Measurements from ENCODE around the gene MORC2.

Gene MORC2

DNA sequence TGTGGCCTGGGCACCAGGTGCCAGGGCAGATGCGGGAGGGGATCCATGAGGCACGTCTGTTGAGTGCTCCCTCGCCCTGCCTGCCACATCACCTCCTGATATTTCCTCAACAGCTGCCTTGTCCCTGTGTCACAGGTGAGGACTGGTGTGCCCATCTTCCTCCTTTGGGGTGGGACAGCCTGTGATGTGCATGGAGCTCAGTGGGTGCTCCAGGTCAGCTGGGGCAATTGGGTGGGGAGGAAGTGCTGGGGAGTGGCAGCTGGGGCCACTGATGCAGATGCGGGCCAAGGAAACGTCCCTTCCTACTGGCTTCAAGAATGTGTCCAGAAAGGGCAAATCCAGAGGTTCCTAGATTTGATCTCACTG is 83.6 kb downstream of the MORC2 start:
- Mint-ChIP-seq H3K4me1 (ENCODE audit: low read depth) (no peaks in the 10 kb centered on the region), H3K9me3 (no peaks in the 10 kb centered on the region), H3K36me3 (ENCODE audit: low read depth) (no peaks in the 10 kb centered on the region), H3K4me3 (no peak overlapping the region), H3K27me3 (no peaks in the 10 kb centered on the region), H3K27ac (no peak overlapping the region)
- intact Hi-C loops (cut with micrococcal nuclease), result no loop called here

DNA sequence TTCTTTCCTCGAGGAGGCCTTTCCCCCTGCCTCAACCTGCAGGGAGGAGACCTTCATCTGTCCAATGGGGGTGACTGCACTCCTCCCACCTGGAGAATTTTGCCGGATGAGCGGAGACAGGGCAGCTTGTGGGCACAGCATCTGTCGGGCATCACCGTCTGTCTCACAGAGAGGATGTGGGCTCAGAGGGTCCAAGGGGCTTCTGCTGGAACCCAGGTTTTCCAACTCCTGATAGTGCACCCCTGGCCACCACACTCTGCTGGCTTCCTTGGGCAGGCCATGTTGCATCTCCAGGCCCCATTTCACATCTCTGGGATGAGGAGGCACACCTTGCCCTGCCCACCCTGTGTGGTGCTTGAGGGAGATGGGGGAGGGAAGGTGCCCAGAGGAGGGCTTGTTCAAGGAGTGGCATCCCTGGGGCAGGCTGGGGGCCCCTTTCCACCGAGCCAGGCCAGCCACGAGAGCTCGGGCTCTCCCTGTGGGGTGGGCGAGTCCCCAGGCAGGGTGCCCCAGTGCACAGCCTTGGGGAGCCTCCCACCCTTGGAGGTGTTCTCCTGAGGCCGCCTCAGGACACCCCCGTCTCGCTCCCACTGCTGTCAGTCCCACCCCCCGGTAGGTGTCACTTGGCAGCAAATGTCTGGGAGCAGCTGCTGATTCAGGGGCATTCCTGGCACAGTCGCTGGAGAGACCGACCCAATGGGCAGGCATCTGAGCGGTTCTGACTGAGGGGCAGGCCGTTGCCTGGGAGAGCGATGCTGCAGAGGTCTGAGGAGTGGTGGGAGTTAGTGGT is 84.2 kb downstream of the MORC2 start:
- Mint-ChIP-seq H3K4me3 (no peak overlapping the region), H3K4me1 (ENCODE audit: low read depth) (no peaks in the 10 kb centered on the region), H3K27ac (no peak overlapping the region), H3K9me3 (no peaks in the 10 kb centered on the region), H3K36me3 (ENCODE audit: low read depth) (no peaks in the 10 kb centered on the region), H3K27me3 (no peaks in the 10 kb centered on the region)
- intact Hi-C loops (cut with micrococcal nuclease), result no loop called here

- Mint-ChIP-seq H3K36me3 (ENCODE audit: low read depth) (no peaks in the 10 kb centered on the region), H3K4me1 (ENCODE audit: low read depth) (no peaks in the 10 kb centered on the region), H3K9me3 (no peaks in the 10 kb centered on the region), H3K4me3 (no peak overlapping the region), H3K27me3 (no peaks in the 10 kb centered on the region), H3K27ac (no peak overlapping the region)
- intact Hi-C loops (cut with micrococcal nuclease), result no loop called here
Observed at GRCh38 chr22:30883586-30884145, 84.9 kb downstream of the MORC2 start.

DNA sequence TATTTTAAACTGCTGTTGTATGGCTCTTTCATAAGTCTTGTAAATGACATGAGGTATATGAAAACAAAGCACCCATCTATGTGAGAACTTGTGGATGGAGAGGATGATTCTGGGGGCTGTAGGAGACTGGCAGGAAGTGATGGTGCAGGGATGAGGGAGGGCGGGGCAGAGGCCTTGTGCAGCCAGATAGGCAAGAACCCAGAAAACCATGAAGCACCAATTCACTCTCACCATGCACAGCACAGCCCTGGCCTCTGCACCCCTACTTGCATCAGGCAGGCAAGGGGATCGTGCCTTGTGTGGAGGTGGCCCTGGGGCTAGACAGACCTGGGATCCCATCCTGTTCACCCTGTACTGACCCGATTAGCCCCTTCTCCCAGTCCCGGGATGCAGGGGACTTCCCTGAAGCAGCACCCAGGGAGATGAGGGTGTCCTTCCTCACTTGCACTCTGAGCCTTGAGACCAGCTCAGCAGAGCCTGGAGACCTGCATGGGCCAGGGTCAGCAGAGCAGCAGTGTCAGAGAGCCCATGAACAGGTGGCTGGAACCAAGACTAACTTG is 85.5 kb downstream of the MORC2 start:
- H3K27ac Mint-ChIP-seq, result no peak overlapping the region
- no peaks in the 10 kb centered on the region for H3K27me3 Mint-ChIP-seq
- no peak overlapping the region for H3K4me3 Mint-ChIP-seq
- intact Hi-C loops (cut with micrococcal nuclease), result no loop called here
- no peaks in the 10 kb centered on the region for H3K9me3 Mint-ChIP-seq
- no peaks in the 10 kb centered on the region for H3K36me3 Mint-ChIP-seq (ENCODE audit: low read depth)
- H3K4me1 Mint-ChIP-seq (ENCODE audit: low read depth), result no peaks in the 10 kb centered on the region

DNA sequence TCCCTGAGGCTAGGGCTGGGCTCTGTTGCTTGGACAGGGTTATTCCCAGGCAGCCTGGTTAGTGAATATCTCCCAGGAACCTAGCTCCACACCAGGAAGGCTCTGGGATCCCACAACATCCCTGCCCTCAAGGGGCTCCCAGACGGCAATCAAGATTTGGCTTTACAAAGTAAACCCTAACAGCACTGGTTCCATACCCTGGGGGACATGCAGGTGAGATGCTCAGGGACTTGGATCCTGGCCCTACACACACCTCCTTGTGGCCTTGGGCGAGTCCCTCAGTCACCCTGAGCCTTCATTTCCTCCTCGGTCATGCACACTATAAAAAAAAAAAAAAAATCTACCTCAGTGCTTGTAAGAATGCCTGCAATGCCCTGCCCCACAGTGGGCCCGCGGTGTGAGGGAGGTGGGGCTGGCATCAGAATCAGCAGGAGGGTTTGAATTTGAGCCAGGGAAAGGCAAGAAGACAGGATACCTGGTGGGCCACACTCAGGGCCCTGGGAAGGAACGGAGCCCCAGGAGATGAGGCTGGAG is 86.3 kb downstream of the MORC2 start:
- Mint-ChIP-seq H3K4me1 (ENCODE audit: low read depth) (no peaks in the 10 kb centered on the region), H3K4me3 (no peak overlapping the region)

GRCh38 chr22:30881361-30882183 is 87.0 kb downstream of the MORC2 start:
- no peaks in the 10 kb centered on the region for H3K27me3 Mint-ChIP-seq
- H3K9me3 Mint-ChIP-seq, result no peaks in the 10 kb centered on the region
- no peaks in the 10 kb centered on the region for H3K4me1 Mint-ChIP-seq (ENCODE audit: low read depth)
- no peak overlapping the region for H3K4me3 Mint-ChIP-seq
- no peaks in the 10 kb centered on the region for H3K36me3 Mint-ChIP-seq (ENCODE audit: low read depth)
- no peak overlapping the region for H3K27ac Mint-ChIP-seq
- intact Hi-C loops (cut with micrococcal nuclease), result no loop called here

More for the DNA sequence above, 86.3 kb downstream of the MORC2 start:
- H3K36me3 Mint-ChIP-seq (ENCODE audit: low read depth), result no peaks in the 10 kb centered on the region
- no peaks in the 10 kb centered on the region for H3K9me3 Mint-ChIP-seq
- no peaks in the 10 kb centered on the region for H3K27me3 Mint-ChIP-seq
- H3K27ac Mint-ChIP-seq, result no peak overlapping the region
- intact Hi-C loops (cut with micrococcal nuclease), result no loop called here

DNA sequence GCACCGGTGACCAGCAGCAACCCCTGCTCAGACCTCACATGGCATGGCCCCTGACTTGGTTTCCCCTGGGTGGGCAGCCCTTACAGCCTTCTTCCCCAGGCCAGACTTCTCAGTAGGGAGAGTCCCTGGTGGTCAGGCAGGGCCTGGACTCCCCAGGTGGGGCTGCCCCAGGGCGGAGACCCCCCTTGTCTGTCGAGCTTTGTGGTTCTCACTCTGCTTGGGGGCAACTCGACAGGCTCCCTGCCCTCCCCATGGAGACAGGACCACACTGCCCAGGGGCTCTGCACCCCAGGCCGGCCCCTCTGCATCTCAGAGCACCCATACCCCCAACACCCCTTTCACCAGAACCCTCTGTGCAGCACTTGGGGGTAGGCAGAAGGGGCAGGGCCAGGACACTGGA is 87.7 kb downstream of the MORC2 start:
- intact Hi-C loops (cut with micrococcal nuclease), result no loop called here
- Mint-ChIP-seq H3K36me3 (ENCODE audit: low read depth) (no peaks in the 10 kb centered on the region), H3K9me3 (no peaks in the 10 kb centered on the region), H3K27me3 (no peaks in the 10 kb centered on the region), H3K4me1 (ENCODE audit: low read depth) (no peaks in the 10 kb centered on the region), H3K4me3 (no peak overlapping the region), H3K27ac (no peak overlapping the region)

- no peaks in the 10 kb centered on the region for H3K36me3 Mint-ChIP-seq (ENCODE audit: low read depth)
- H3K4me1 Mint-ChIP-seq (ENCODE audit: low read depth), result no peaks in the 10 kb centered on the region
- H3K4me3 Mint-ChIP-seq, result no peak overlapping the region
- no peak overlapping the region for H3K27ac Mint-ChIP-seq
- H3K27me3 Mint-ChIP-seq, result no peaks in the 10 kb centered on the region
- intact Hi-C loops (cut with micrococcal nuclease), result no loop called here
- H3K9me3 Mint-ChIP-seq, result no peaks in the 10 kb centered on the region
Observed at GRCh38 chr22:30880181-30880601, 88.4 kb downstream of the MORC2 start.

DNA sequence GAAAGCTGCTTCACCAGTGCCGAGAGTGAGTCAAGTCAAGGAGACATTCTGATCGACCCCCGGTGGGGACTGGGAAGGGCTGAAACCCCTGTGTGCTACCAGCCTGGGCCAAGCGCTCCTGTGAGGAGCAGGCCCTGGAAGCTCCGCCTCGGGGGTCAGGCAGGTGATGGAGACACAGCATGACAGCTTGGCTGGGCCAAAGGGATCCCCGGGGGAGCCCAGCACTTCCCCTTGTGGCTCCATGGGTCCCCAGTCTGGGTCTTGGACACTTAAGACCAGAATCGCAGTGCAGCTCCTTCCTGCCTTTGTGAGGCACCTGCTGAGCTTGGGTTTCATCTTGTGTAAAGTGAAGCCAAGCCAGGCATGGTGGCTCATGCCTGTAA is 89.2 kb downstream of the MORC2 start:
- Mint-ChIP-seq H3K36me3 (ENCODE audit: low read depth) (no peaks in the 10 kb centered on the region), H3K27me3 (no peaks in the 10 kb centered on the region), H3K4me3 (no peak overlapping the region), H3K27ac (no peak overlapping the region), H3K4me1 (ENCODE audit: low read depth) (no peaks in the 10 kb centered on the region), H3K9me3 (no peaks in the 10 kb centered on the region)
- intact Hi-C loops (cut with micrococcal nuclease), result no loop called here

- Mint-ChIP-seq H3K27me3 (no peaks in the 10 kb centered on the region), H3K27ac (no peak overlapping the region), H3K36me3 (ENCODE audit: low read depth) (no peaks in the 10 kb centered on the region), H3K4me3 (no peak overlapping the region), H3K9me3 (no peaks in the 10 kb centered on the region), H3K4me1 (ENCODE audit: low read depth) (no peaks in the 10 kb centered on the region)
- intact Hi-C loops (cut with micrococcal nuclease), result no loop called here
Observed at GRCh38 chr22:30878516-30879414, 89.8 kb downstream of the MORC2 start.

DNA sequence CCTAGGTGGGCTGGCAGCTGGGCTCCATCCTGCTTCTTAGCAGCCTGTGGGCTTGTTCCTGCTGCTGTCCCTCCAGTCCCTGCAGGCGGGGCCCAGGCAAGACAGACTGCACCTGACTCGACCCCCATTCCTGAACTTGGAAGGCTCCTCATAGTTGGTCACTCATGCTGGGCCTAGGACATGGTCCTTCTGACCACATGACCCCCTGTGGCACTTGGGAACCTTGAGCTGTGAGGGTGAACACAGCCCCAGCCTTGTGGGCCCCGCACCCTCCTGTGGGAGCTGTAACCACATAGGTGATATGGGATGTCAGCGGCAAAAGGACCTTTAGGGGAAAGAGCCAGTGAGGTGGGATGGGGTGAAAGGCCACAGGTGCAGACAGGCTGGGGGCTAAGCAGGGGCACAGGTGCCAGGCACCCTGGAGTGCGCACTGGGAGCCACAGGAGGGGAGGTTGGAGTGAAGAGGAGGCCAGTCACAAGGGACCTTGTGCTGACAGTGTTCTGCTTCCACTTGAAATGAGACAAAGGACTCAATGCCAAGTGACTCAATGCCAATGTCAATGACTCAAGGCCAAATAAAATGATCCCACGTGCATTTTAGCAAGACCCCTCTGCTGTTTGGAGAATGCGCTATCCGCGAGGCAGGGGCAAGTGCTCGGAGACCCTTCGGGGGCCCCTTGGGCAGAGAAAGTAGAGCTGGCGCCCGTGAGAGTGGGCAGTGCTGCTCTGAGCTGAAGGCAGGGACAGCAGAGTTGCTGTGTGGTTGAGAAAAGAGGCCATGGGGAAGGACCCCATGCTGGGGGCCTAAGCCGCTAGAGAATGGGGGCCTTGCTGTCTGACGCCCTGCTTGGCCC is 90.7 kb downstream of the MORC2 start:
- no peak overlapping the region for H3K27ac Mint-ChIP-seq
- no peaks in the 10 kb centered on the region for H3K36me3 Mint-ChIP-seq (ENCODE audit: low read depth)
- no peaks in the 10 kb centered on the region for H3K4me1 Mint-ChIP-seq (ENCODE audit: low read depth)
- no peaks in the 10 kb centered on the region for H3K27me3 Mint-ChIP-seq
- no peaks in the 10 kb centered on the region for H3K9me3 Mint-ChIP-seq
- no peak overlapping the region for H3K4me3 Mint-ChIP-seq
- intact Hi-C loops (cut with micrococcal nuclease), result no loop called here

- Mint-ChIP-seq H3K9me3 (no peaks in the 10 kb centered on the region), H3K4me3 (no peak overlapping the region), H3K27ac (no peak overlapping the region), H3K27me3 (no peaks in the 10 kb centered on the region), H3K4me1 (ENCODE audit: low read depth) (no peaks in the 10 kb centered on the region), H3K36me3 (ENCODE audit: low read depth) (no peaks in the 10 kb centered on the region)
- intact Hi-C loops (cut with micrococcal nuclease), result no loop called here
Observed at GRCh38 chr22:30876915-30877553, 91.5 kb downstream of the MORC2 start.
